Mesendoderm (in vitro differentiated cells): Measurements from ENCODE around the gene RAB11FIP3.
A peak's percentile ranks its signal among the peaks of the same experiment; 100 is the strongest.
"Not testable (repeated sequence)": the region's sequence is repeated elsewhere in the genome, so short reads cannot be mapped to it uniquely, and the experiment has no call there.

Experiments used
- DNase-seq: peaks from one replicate; pipeline ENCODE4 v3.0.0; 2013
- H2AK5ac ChIP-seq: 2 replicates; pipeline ENCODE4 v1.6.1; 2013; ENCODE audit warnings: low read length, inconsistent platforms
- H2BK120ac ChIP-seq: 2 replicates; pipeline ENCODE4 v1.6.1; 2013; ENCODE audit warnings: low read depth, mild to moderate bottlenecking, low read length, moderate library complexity, mixed read lengths
- H2BK15ac ChIP-seq: replicated peaks from 2 replicates; pipeline ENCODE4 v1.6.1; 2013; ENCODE audit warnings: low read depth, mild to moderate bottlenecking, moderate library complexity
- H2BK5ac ChIP-seq: 2 replicates; pipeline ENCODE4 v1.6.1; 2013; ENCODE audit warnings: low read length, inconsistent platforms
- H3K18ac ChIP-seq: 2 replicates; pipeline ENCODE4 v1.6.1; 2013; ENCODE audit warnings: mild to moderate bottlenecking, low read length, mixed read lengths
- H3K23ac ChIP-seq: one replicate; pipeline ENCODE4 v1.6.1; 2013; ENCODE audit warnings: low read length
- H3K27ac ChIP-seq: 2 replicates; pipeline ENCODE4 v1.5.1; 2013; ENCODE audit warnings: low read depth, mild to moderate bottlenecking, inconsistent platforms, low read length, moderate library complexity
- H3K27me3 ChIP-seq: 2 replicates; pipeline ENCODE4 v1.6.1; 2013; ENCODE audit warnings: low read length, control low read depth, mild to moderate bottlenecking, inconsistent platforms; ENCODE audit not compliant: insufficient read depth, poor library complexity
- H3K36me3 ChIP-seq: 2 replicates; pipeline ENCODE4 v1.6.1; 2013; ENCODE audit warnings: low read length, inconsistent platforms; ENCODE audit not compliant: control insufficient read depth, insufficient read depth
- H3K4ac ChIP-seq: one replicate; pipeline ENCODE4 v1.6.1; 2013; ENCODE audit warnings: low read depth, mild to moderate bottlenecking, low read length, moderate library complexity
- H3K4me1 ChIP-seq: 2 replicates; pipeline ENCODE4 v1.6.1; 2013; ENCODE audit warnings: low read depth, low read length, inconsistent platforms; ENCODE audit not compliant: control insufficient read depth
- H3K4me2 ChIP-seq: 2 replicates; pipeline ENCODE4 v1.6.1; 2013; ENCODE audit warnings: low read length
- H3K4me3 ChIP-seq: 2 replicates; pipeline ENCODE4 v1.5.1; 2013; ENCODE audit warnings: mild to moderate bottlenecking, low read length
- H3K56ac ChIP-seq: one replicate; pipeline ENCODE4 v1.6.1; 2013; ENCODE audit warnings: low read length
- H3K79me1 ChIP-seq: 2 replicates; pipeline ENCODE4 v1.6.1; 2013; ENCODE audit warnings: low read length, inconsistent platforms
- H3K79me2 ChIP-seq: 2 replicates; pipeline ENCODE4 v1.6.1; 2013; ENCODE audit warnings: mild to moderate bottlenecking, low read length; ENCODE audit not compliant: control insufficient read depth, insufficient read depth
- H3K9ac ChIP-seq: 2 replicates; pipeline ENCODE4 v1.6.1; 2013; ENCODE audit warnings: low read length, inconsistent platforms
- H4K5ac ChIP-seq: one replicate; pipeline ENCODE4 v1.6.1; 2013; ENCODE audit warnings: low read length
- H4K8ac ChIP-seq: one replicate; pipeline ENCODE4 v1.6.1; 2013; ENCODE audit warnings: low read depth, mild to moderate bottlenecking, control low read depth, low read length, moderate library complexity
- WGBS: extraction: QIAGEN DNeasy Blood & Tissue Kit; methylation state at CpG from one replicate; pipeline ENCODE4 v1.1.7; 2013; ENCODE audit warnings: low lambda C conversion rate, missing lambda C conversion rate; ENCODE audit not compliant: insufficient coverage; ENCODE audit errors: extremely low coverage; 5-methylcytosine and 5-hydroxymethylcytosine counted together

The RAB11FIP3 gene

GRCh38 chr16:381789-382717 lies 43.4 kb upstream of the RAB11FIP3 start, which contains the start of gene PGAP6:
Gene PGAP6, minus strand, starts transcription at chr16:381978. Its CDS starts 157 bp downstream, at chr16:381821.
- Histone ChIP-seq H3K27me3 (no peaks in the 10 kb centered on the region), H4K8ac (peak within 1 kb of the TSS; percentile 77), H3K4me2 (peak within 1 kb of the TSS; percentile 93), H3K23ac (peak within 1 kb of the TSS; percentile 100), H3K4me3 (peak within 1 kb of the TSS; percentile 82), H3K36me3 (no peaks in the 10 kb centered on the region), H3K4ac (peak within 1 kb of the TSS; percentile 97), H3K9ac (peak within 1 kb of the TSS; percentile 97), H2BK120ac (peak within 1 kb of the TSS; percentile 46), H3K27ac (peak within 1 kb of the TSS; percentile 70), H3K18ac (peak within 1 kb of the TSS; percentile 89), H4K5ac (no peak within 1 kb of the TSS), H3K79me2 (peaks cover 25% of the 10 kb centered on the region), H2BK5ac (peak within 1 kb of the TSS; percentile 84), H2BK15ac (peak within 1 kb of the TSS; percentile 10), H3K56ac (peak within 1 kb of the TSS; percentile 95), H3K79me1 (peaks cover 12% of the 10 kb centered on the region), H2AK5ac (no peak within 1 kb of the TSS), H3K4me1 (peaks cover 4% of the 10 kb centered on the region)
- no peak for DNase-seq
- no CpG with 5 or more reads among the region's 123 CpGs for WGBS

- Histone ChIP-seq H3K27me3 (no peaks in the 10 kb centered on the region), H3K56ac (peak overlapping the region; percentile 74), H3K9ac (peak overlapping the region; percentile 47), H3K27ac (peak overlapping the region; percentile 42), H2BK15ac (no peak overlapping the region), H3K18ac (peak overlapping the region; percentile 19), H2BK5ac (no peak overlapping the region), H4K8ac (no peak overlapping the region), H4K5ac (no peak overlapping the region), H3K79me2 (peaks cover 23% of the 10 kb centered on the region), H3K4ac (no peak overlapping the region), H3K23ac (no peak overlapping the region), H3K4me1 (peaks cover 4% of the 10 kb centered on the region), H2BK120ac (no peak overlapping the region), H3K79me1 (peaks cover 11% of the 10 kb centered on the region), H3K4me3 (no peak overlapping the region), H2AK5ac (no peak overlapping the region), H3K4me2 (peak overlapping the region; percentile 34), H3K36me3 (no peaks in the 10 kb centered on the region)
- no CpG with 5 or more reads among the region's 33 CpGs for WGBS
- peak; percentile 80 for DNase-seq
Observed at GRCh38 chr16:383326-384051, 42.0 kb upstream of the RAB11FIP3 start.

GRCh38 chr16:386641-387156 lies 38.8 kb upstream of the RAB11FIP3 start:
- no peak overlapping the region for H2BK15ac ChIP-seq
- no peak overlapping the region for H3K4me3 ChIP-seq
- peak overlapping the region; percentile 9 for H3K56ac ChIP-seq
- H3K23ac ChIP-seq, result no peak overlapping the region
- H3K27me3 ChIP-seq, result no peaks in the 10 kb centered on the region
- no peaks in the 10 kb centered on the region for H3K79me2 ChIP-seq
- no peak overlapping the region for H3K9ac ChIP-seq
- DNase-seq, result no peak
- no peak overlapping the region for H3K4me2 ChIP-seq
- H3K4ac ChIP-seq, result no peak overlapping the region
- H4K5ac ChIP-seq, result no peak overlapping the region
- no peak overlapping the region for H4K8ac ChIP-seq
- H2BK120ac ChIP-seq, result no peak overlapping the region
- no peak overlapping the region for H3K27ac ChIP-seq
- WGBS, result no CpG with 5 or more reads among the region's 19 CpGs
- H3K4me1 ChIP-seq, result peaks cover 4% of the 10 kb centered on the region
- no peaks in the 10 kb centered on the region for H3K36me3 ChIP-seq
- no peak overlapping the region for H2AK5ac ChIP-seq
- H2BK5ac ChIP-seq, result no peak overlapping the region
- no peak overlapping the region for H3K18ac ChIP-seq
- no peaks in the 10 kb centered on the region for H3K79me1 ChIP-seq

DNA sequence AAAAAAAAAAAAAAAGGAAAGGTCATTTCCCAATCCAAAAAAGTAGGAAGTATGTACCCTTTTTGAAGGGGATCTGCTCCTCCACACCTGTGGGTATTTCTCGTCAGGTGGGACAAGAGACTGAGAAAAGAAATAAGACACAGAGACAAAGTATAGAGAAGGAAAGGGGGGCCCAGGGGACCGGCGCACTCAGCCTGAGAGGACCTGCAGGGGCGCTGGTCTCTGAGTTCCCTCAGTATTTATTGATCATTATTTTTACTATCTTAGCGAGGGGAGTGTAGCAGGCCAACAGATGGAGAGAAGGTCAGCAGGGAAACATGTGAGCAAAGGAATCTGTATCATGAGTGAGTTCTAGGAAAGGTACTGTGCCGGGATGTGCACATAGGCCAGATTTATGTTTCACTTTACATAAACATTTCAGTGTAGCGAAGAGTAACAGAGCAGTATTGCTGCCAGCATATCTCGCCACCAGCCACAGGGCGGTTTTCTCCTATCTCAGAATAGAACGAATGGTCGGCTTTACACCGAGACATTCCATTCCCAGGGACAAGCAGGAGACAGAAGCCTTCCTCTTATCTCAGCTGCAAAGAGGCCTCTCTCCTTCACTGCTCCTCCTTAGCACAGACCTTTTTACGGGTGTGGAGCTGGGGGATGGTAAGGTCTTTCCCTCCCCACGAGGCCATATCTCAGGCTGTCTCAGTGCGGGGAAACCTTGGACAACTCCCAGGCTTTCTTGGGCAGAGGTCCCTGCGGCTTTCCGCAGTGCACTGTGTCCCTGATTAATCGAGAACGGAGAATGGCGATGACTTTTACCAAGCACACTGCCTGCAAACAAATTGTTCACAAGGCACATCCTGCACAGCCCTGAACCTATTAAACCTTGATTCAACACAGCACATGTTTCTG lies 37.4 kb upstream of the RAB11FIP3 start:
- H3K27ac ChIP-seq, result peak overlapping the region; percentile 19
- DNase-seq, result peak; percentile 77

GRCh38 chr16:389352-389751 lies 36.1 kb upstream of the RAB11FIP3 start:
- no peak overlapping the region for H2AK5ac ChIP-seq
- no peaks in the 10 kb centered on the region for H3K79me1 ChIP-seq
- H3K79me2 ChIP-seq, result no peaks in the 10 kb centered on the region
- H3K27me3 ChIP-seq, result no peaks in the 10 kb centered on the region
- H4K5ac ChIP-seq, result no peak overlapping the region
- H3K23ac ChIP-seq, result no peak overlapping the region
- no peak overlapping the region for H2BK15ac ChIP-seq
- H3K36me3 ChIP-seq, result no peaks in the 10 kb centered on the region
- H3K9ac ChIP-seq, result no peak overlapping the region
- no peak for DNase-seq
- H3K27ac ChIP-seq, result no peak overlapping the region
- no peak overlapping the region for H3K4ac ChIP-seq
- H3K4me1 ChIP-seq, result no peaks in the 10 kb centered on the region
- no peak overlapping the region for H4K8ac ChIP-seq
- no peak overlapping the region for H3K4me2 ChIP-seq
- no peak overlapping the region for H2BK5ac ChIP-seq
- H3K4me3 ChIP-seq, result no peak overlapping the region
- peak overlapping the region; percentile 54 for H3K56ac ChIP-seq
- no CpG with 5 or more reads among the region's 10 CpGs for WGBS
- no peak overlapping the region for H3K18ac ChIP-seq
- H2BK120ac ChIP-seq, result no peak overlapping the region

More for the DNA sequence above, 37.4 kb upstream of the RAB11FIP3 start:
- H3K79me1 ChIP-seq, H2BK120ac ChIP-seq, H4K8ac ChIP-seq, H3K27me3 ChIP-seq, H3K79me2 ChIP-seq, H3K4me2 ChIP-seq, H2BK15ac ChIP-seq, H2AK5ac ChIP-seq, H3K4ac ChIP-seq, H3K4me3 ChIP-seq, H3K23ac ChIP-seq, H3K4me1 ChIP-seq, H3K36me3 ChIP-seq, H4K5ac ChIP-seq, H3K18ac ChIP-seq, H2BK5ac ChIP-seq: not testable (repeated sequence)
- WGBS, result no CpG with 5 or more reads among the region's 20 CpGs
- Histone ChIP-seq H3K56ac (peak overlapping the region; percentile 63), H3K9ac (peak overlapping the region; percentile 29)
